Fibroblast of lung (primary cell): ENCODE results near the gene CDH26. TPM values are rescaled to one million over a fixed set of nuclear protein-coding genes. Genes with fewer than 3 reads are reported as not detected.
A peak's percentile ranks its signal among the peaks of the same experiment; 100 is the strongest.
"Not testable (repeated sequence)": the region's sequence is repeated elsewhere in the genome, so short reads cannot be mapped to it uniquely, and the experiment has no call there.

Experiments used
- DNase-seq, 2 donors: peaks; one replicate each; pipeline versions ENCODE4 v3.0.0 to v3.0.0-alpha.2; 2010; ENCODE audit warnings: low read depth in 2 of 2
- H2AFZ ChIP-seq: 2 replicates; pipeline ENCODE4 v1.5.1; 2012; ENCODE audit warnings: low read length, control low read depth, inconsistent platforms
- H3K27ac ChIP-seq: 2 replicates; pipeline ENCODE4 v1.5.1; 2011; ENCODE audit warnings: low read length, control low read depth; ENCODE audit not compliant: insufficient read depth
- H3K27me3 ChIP-seq: 2 replicates; pipeline ENCODE4 v1.5.1; 2011; ENCODE audit warnings: mild to moderate bottlenecking, low read length; ENCODE audit not compliant: control insufficient read depth, insufficient read depth
- H3K36me3 ChIP-seq: 2 replicates; pipeline ENCODE4 v1.5.1; 2011; ENCODE audit warnings: low read length; ENCODE audit not compliant: control insufficient read depth, insufficient read depth
- H3K4me1 ChIP-seq: 2 replicates; pipeline ENCODE4 v1.5.1; 2011; ENCODE audit warnings: low read length; ENCODE audit not compliant: control insufficient read depth, insufficient read depth; ENCODE audit errors: extremely low read depth
- H3K4me2 ChIP-seq: 2 replicates; pipeline ENCODE4 v1.5.1; 2011; ENCODE audit warnings: low read length, control low read depth; ENCODE audit not compliant: insufficient read depth; ENCODE audit errors: extremely low read depth
- H3K4me3 ChIP-seq, 4 experiments: fragments of 200-600 bp in 1 of 4; sonication (generic) in 1 of 4; replicated peaks in 1 of 4; 2 replicates each; pipeline ENCODE4 v1.5.1; 2011 to 2016; ENCODE audit warnings: low read length in 4 of 4, low read depth in 3 of 4, mild to moderate bottlenecking in 3 of 4, control low read depth in 2 of 4, inconsistent platforms in 1 of 4, mixed read lengths in 1 of 4; ENCODE audit not compliant: insufficient read depth in 1 of 4; ENCODE audit errors: control extremely low read depth in 1 of 4
- H3K79me2 ChIP-seq: 2 replicates; pipeline ENCODE4 v1.5.1; 2012; ENCODE audit warnings: mild to moderate bottlenecking, low read length, inconsistent platforms; ENCODE audit not compliant: control insufficient read depth, insufficient read depth
- H3K9ac ChIP-seq: 2 replicates; pipeline ENCODE4 v1.5.1; 2011; ENCODE audit warnings: mild to moderate bottlenecking, low read length, control low read depth; ENCODE audit not compliant: insufficient read depth
- H3K9me3 ChIP-seq: 2 replicates; pipeline ENCODE4 v1.5.1; 2012; ENCODE audit warnings: low read depth, low read length; ENCODE audit not compliant: control insufficient read depth, insufficient read depth
- H4K20me1 ChIP-seq: 2 replicates; pipeline ENCODE4 v1.5.1; 2011; ENCODE audit warnings: low read length; ENCODE audit not compliant: control insufficient read depth, insufficient read depth; ENCODE audit errors: extremely low read depth
- CTCF ChIP-seq, 2 donors: IDR thresholded peaks in 1 of 2; conservative IDR thresholded peaks in 1 of 2; 1 replicate in 1 of 2; 2 replicates in 1 of 2; pipeline ENCODE4 v1.5.1; 2011 to 2012; ENCODE audit warnings: low read length in 2 of 2, control low read depth in 1 of 2, inconsistent platforms in 1 of 2, low read depth in 1 of 2, mild to moderate bottlenecking in 1 of 2
- EZH2 ChIP-seq: IDR thresholded peaks from 2 replicates; pipeline ENCODE4 v1.5.1; 2012; ENCODE audit warnings: low read length, control low read depth, mild to moderate bottlenecking; ENCODE audit errors: missing control alignments
- polyA plus RNA-seq, 2 donors: library from polyadenylated mRNA; depleted of rRNA in 1 of 2; stranded (reverse) in 1 of 2; unstranded in 1 of 2; fragments of >200 nt; gene quantifications; 2 replicates each; pipeline ENCODE4 v1.2.1, GENCODE V29; 2011 to 2012; ENCODE audit warnings: missing spikeins in 1 of 2
- total RNA-seq: library from RNA; depleted of rRNA; stranded (reverse); fragments of >200 nt; gene quantifications from 2 replicates; pipeline ENCODE4 v1.2.1, GENCODE V29; 2014

Gene CDH26
- total and polyA plus RNA-seq, 2 donors (not counting 1 experiment from before 2014, with no cell fraction given), result 0.12 to 0.50 TPM

- H3K27ac ChIP-seq, result no peak overlapping the region
- H3K79me2 ChIP-seq, result no peaks in the 10 kb centered on the region
- H3K4me2 ChIP-seq, result no peak overlapping the region
- H3K9me3 ChIP-seq, result no peaks in the 10 kb centered on the region
- no peak overlapping the region for H3K4me3 ChIP-seq
- no peaks in the 10 kb centered on the region for H4K20me1 ChIP-seq
- H3K4me1 ChIP-seq, result no peaks in the 10 kb centered on the region
- TF ChIP-seq EZH2 (no peak), CTCF (conservative IDR thresholded peaks at IDR 0.05 in 1 of 2, IDR thresholded peaks at IDR 0.05 in 1 of 2; ENCODE audit: low read depth in 1 of 2, low read length in 2 of 2) (no peak)
- no peak overlapping the region for H3K9ac ChIP-seq
- no peaks in the 10 kb centered on the region for H3K36me3 ChIP-seq
- H3K27me3 ChIP-seq, result peaks cover 4% of the 10 kb centered on the region
- no peak overlapping the region for H2AFZ ChIP-seq
- no peak for DNase-seq
Observed at GRCh38 chr20:60040471-60041162, 82.4 kb downstream of the CDH26 start.

GRCh38 chr20:60041436-60042165, 83.4 kb downstream of the CDH26 start:
- H3K79me2 ChIP-seq, H3K9me3 ChIP-seq, H3K27ac ChIP-seq, H3K4me1 ChIP-seq, H3K4me2 ChIP-seq, H3K9ac ChIP-seq, H3K36me3 ChIP-seq, H4K20me1 ChIP-seq, H2AFZ ChIP-seq, H3K4me3 ChIP-seq, H3K27me3 ChIP-seq: not testable (repeated sequence)
- peak; percentile 54 to 91 for DNase-seq

- H4K20me1 ChIP-seq, result no peaks in the 10 kb centered on the region
- H3K4me2 ChIP-seq, result no peak overlapping the region
- H3K9ac ChIP-seq, result no peak overlapping the region
- H3K27me3 ChIP-seq, result no peaks in the 10 kb centered on the region
- no peak overlapping the region for H3K4me3 ChIP-seq
- H3K79me2 ChIP-seq, result no peaks in the 10 kb centered on the region
- no peak overlapping the region for H3K27ac ChIP-seq
- no peaks in the 10 kb centered on the region for H3K9me3 ChIP-seq
- TF ChIP-seq EZH2 (no peak), CTCF (conservative IDR thresholded peaks at IDR 0.05 in 1 of 2, IDR thresholded peaks at IDR 0.05 in 1 of 2; ENCODE audit: low read depth in 1 of 2, low read length in 2 of 2) (no peak)
- DNase-seq, result no peak
- no peaks in the 10 kb centered on the region for H3K36me3 ChIP-seq
- H3K4me1 ChIP-seq, result no peaks in the 10 kb centered on the region
- no peak overlapping the region for H2AFZ ChIP-seq
Observed at GRCh38 chr20:60043435-60043834, 85.2 kb downstream of the CDH26 start.
